CD4-positive, alpha-beta T cell treated with Interleukin-1 beta for 1 hour (primary cell): ENCODE data around the gene FBXO28.

ENCODE experiments used
- DNase-seq, 2 donors: peaks; one replicate each; pipeline ENCODE4 v3.0.0-alpha.2; 2020 to 2022

The FBXO28 gene

GRCh38 chr1:224160171-224160682, 46.3 kb downstream of the FBXO28 start:
- no peak for DNase-seq

GRCh38 chr1:224162768-224163167, 48.9 kb downstream of the FBXO28 start:
- DNase-seq: no peak

GRCh38 chr1:224163311-224163710, 49.4 kb downstream of the FBXO28 start:
- DNase-seq: no peak

GRCh38 chr1:224168859-224169380, 55.0 kb downstream of the FBXO28 start:
- peak; percentile 39 to 57 for DNase-seq

- no peak for DNase-seq
Observed at GRCh38 chr1:224169718-224170270, 55.9 kb downstream of the FBXO28 start.

GRCh38 chr1:224170343-224170742, 56.4 kb downstream of the FBXO28 start:
- no peak for DNase-seq

- DNase-seq: peak; percentile 54 to 61
Observed at GRCh38 chr1:224170748-224171478, 57.0 kb downstream of the FBXO28 start.

- DNase-seq: no peak
Observed at GRCh38 chr1:224172229-224172628, 58.3 kb downstream of the FBXO28 start.

- DNase-seq: no peak
Observed at GRCh38 chr1:224173523-224173922, 59.6 kb downstream of the FBXO28 start.

GRCh38 chr1:224175617-224176016, 61.7 kb downstream of the FBXO28 start:
- DNase-seq: peak in 1 of 2 donors; percentile 60

- no peak for DNase-seq
Observed at GRCh38 chr1:224177356-224177999, 63.6 kb downstream of the FBXO28 start.

- no peak for DNase-seq
Observed at GRCh38 chr1:224178894-224179293, 65.0 kb downstream of the FBXO28 start.

GRCh38 chr1:224180783-224181452, 67.0 kb downstream of the FBXO28 start:
- no peak for DNase-seq

GRCh38 chr1:224181453-224181810, 67.5 kb downstream of the FBXO28 start:
- no peak for DNase-seq

GRCh38 chr1:224182057-224182865, 68.3 kb downstream of the FBXO28 start:
- DNase-seq: peak; percentile 49 to 75

GRCh38 chr1:224182866-224183590, 69.1 kb downstream of the FBXO28 start, which contains the start of gene DEGS1:
Gene DEGS1 (plus strand): TSS chr1:224183240. CDS start chr1:224183337, 97 bp downstream.
- peak; percentile 86 to 87 for DNase-seq

GRCh38 chr1:224183591-224184312, 69.8 kb downstream of the FBXO28 start:
- peak; percentile 65 for DNase-seq

- no peak for DNase-seq
Observed at GRCh38 chr1:224185208-224185607, 71.3 kb downstream of the FBXO28 start.

GRCh38 chr1:224188286-224188685, 74.4 kb downstream of the FBXO28 start:
- DNase-seq: no peak

- no peak for DNase-seq
Observed at GRCh38 chr1:224189561-224189960, 75.7 kb downstream of the FBXO28 start.
